SIG-M5 treated with dmso at 0.1 percent for 504 hours (cell line): ENCODE data around the gene MORN1.
A peak's percentile ranks its signal among the peaks of the same experiment; 100 is the strongest.

Experiments
- DNase-seq: peaks from one replicate; lab custom pipeline; 2025; ENCODE audit not compliant: unreplicated experiment; lab: John Stamatoyannopoulos, UW

The MORN1 gene

DNA sequence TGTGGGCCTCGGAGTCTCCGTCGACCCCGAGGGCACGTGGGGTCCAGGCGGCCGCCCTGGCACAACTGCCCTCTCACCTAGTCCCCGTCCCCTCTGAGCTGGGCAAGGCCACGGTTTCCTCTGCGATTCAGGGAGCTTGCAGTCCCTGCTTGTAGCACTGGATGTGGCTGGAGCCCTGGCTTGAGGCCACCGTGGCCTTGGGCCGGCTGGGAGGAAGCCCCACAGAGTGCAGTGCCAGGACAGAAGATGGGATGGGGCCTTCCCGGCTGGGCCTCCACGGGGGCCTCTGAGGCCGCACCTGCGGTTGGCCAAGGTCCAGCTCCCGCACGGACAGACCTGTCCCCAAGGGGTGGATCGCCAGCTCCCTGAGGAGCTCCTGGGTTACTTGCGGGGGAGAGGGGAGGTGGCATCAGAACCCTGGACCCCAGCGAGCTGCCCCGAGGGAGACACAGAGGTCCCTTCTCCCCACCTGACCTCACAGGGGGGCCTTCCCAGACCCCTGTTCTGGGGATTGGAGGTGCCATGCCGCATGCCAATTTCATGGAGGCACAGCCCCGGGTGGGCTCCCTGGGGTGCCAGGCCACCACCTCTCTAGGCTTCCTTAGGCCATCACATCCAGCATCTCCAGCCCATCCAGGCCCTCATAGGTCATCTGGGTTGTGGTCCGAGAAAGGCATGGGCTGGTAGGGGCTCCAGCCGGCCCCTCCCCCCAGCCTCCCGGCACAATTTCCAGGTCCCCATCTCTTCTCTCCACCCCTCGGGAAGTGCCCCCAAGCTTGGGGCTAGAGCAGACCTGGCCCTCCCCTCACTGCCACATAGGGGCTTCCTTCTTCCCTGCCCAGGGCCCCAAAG lies 80.8 kb downstream of the MORN1 start:
- no peak for DNase-seq

GRCh38 chr1:2308844-2309243 lies 82.5 kb downstream of the MORN1 start:
- no peak for DNase-seq

GRCh38 chr1:2307972-2308371 lies 83.4 kb downstream of the MORN1 start:
- DNase-seq: no peak

- no peak for DNase-seq
Measured at GRCh38 chr1:2307064-2307605, 84.2 kb downstream of the MORN1 start.

GRCh38 chr1:2306151-2306978 lies 85.0 kb downstream of the MORN1 start:
- no peak for DNase-seq

DNA sequence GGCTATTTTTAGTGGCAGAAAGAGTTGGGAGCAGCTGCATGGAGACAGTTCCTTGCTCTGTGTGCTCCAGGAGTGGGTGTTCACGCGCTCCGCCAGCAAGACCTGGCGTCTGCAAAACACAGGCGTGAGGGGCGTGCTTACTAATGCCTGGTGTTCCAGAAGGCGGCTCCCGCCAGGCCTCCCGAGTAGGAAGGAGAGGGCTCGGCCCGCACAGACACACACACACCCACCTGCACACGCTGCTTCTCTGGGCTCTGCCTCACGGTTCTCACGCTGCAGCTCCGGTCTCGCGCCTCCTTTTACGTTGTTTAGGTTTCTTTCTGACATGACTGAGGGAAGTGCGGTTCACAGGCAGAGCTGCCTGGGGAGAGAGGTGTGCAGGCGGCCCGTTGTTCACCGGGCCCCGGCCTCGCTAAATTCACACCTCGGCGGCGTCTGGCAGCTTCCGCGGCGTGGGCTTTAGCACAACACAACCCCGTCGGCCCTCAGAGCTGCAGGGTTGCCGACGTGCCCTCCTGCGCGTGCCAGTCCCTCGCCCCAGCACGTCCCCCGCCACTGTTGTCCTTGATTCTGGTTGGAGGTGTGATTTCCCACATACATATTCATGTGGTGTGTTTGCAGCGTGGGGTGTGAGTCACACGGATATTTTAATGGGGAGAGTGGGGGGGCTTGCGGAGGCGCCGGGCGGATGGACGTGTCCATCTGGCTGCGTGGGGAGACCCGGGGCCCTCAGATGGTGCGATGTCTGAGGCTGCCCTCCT lies 86.3 kb downstream of the MORN1 start:
- DNase-seq: no peak

DNA sequence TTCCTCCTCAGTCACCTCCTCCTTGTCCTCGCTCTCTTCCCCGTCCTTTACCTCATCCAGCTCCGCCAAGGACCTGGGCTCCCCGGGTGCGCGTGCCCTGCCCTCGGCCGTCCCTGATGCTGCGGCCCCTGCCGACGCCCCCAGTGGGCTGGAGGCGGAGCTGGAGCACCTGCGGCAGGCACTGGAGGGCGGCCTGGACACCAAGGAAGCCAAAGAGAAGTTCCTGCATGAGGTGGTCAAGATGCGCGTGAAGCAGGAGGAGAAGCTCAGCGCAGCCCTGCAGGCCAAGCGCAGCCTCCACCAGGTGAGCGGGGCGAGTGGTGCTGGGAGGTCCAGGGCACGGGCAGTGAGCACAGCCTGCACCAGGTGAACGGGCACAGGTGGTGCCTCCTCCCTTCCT lies 87.1 kb downstream of the MORN1 start:
- no peak for DNase-seq

- DNase-seq: no peak
Measured at GRCh38 chr1:2303781-2304180, 87.6 kb downstream of the MORN1 start.

DNA sequence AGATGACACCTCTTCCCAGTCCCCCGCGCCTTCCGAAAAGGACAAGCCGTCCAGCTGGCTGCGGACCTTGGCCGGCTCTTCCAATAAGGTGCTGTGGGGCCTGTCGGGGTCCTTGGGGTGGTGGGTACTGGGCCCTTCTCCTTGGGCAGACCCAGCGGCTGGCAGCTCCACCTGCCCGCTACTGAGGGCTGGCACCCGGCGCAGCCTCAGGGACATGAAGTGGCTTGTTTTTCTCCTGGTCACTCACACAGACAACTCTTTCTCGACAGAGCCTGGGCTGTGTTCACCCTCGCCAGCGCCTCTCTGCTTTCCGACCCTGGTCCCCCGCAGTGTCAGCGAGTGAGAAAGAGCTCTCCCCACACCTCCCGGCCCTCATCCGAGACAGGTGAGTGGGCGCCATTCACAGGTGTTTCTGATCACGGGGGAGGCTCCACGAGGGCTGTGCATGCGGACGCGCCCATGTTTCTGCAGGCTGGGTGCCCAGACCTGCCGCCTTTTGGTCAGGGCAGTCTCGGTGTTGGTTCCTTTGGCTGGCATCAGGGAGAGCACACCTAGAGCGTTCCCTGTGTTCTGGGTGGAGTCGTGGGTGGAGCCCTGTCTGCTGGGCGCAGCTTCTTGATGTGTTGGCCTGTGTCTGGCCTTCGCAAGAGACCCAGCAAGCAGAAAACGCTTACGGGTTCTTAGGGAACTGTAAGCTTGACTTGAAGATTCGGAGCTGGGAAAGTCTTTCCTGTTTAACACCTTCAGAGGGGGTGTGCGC lies 88.2 kb downstream of the MORN1 start:
- no peak for DNase-seq

DNA sequence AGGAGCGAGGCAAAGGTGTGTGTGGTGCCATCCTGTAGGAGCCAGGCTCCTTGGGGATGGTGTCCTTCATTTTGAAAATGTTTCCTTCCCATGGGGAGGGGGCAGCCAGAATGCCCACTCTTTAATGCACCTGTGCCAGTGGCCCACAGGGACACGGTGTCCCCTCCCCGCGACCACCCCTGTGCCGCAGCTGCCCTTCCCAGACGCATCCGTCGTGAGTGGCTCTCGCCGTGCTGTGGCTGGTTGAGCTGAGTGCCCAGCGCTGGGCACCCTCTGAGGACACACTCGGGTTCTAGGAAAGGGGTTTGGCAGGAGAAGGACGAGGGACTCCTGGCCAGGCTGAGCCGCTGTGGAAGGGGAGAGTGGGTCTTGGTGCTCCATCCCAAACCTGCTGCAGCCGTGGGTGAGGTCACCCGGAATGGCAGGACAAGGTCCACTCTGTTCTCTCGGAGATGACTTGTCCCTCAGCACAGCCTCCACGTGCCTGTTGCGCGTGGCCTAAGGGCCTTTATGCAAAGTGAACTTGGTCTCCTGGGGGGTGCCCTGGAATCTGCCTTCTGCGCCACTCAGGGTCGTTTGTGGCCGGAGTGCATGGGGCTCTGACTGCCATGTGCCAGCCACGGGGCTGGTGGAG lies 88.9 kb downstream of the MORN1 start:
- DNase-seq: no peak

- no peak for DNase-seq
Measured at GRCh38 chr1:2301607-2302291, 89.6 kb downstream of the MORN1 start.

GRCh38 chr1:2300851-2301606 lies 90.3 kb downstream of the MORN1 start:
- peak; percentile 92 for DNase-seq

- DNase-seq: peak; percentile 30
Measured at GRCh38 chr1:2300004-2300771, 91.2 kb downstream of the MORN1 start.

DNA sequence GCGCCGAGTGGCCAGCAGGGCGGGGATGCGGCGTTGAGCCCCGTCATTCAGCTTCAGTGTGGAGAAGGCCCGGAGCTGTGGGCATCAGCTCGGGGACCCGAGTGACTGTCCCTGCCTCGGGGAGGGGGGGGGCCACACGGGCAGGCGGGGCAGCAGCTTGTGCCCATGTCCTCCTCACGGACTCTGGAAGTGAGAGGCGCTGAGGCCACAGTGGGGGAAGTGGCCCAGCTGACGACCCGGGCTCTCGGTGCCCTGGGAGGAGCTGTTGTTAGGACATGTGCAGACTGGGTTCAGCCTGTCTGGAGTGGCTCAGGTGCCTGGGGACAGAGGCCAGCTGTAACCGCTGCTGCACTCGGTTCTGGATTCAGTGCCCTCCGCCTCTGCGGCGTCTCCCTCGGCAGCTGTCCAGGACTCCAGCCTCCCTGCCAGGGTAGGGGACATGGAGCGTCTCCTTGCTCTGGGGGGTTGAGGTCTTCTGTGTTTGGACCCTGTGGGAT lies 92.2 kb downstream of the MORN1 start:
- DNase-seq: no peak

DNA sequence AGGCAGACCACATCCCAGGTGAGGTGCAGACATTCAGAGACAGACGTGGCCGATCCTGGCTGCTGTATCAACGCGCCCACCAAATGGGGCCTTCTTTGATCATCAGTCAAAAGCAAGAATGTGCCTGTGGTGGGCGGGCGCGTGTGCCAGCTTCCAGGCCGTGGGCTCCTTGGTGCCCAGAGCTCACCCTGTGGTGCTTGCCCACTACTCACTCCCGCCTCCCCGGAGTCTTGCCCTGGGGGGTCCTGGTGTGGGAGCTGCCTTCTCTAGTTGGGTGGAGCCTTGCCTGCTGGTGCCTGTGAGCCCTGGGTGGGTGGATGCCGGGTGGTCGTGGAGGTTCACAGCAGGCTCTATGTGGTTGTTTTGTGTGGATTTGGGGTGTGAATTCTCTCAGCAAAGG lies 92.7 kb downstream of the MORN1 start:
- DNase-seq: no peak

DNA sequence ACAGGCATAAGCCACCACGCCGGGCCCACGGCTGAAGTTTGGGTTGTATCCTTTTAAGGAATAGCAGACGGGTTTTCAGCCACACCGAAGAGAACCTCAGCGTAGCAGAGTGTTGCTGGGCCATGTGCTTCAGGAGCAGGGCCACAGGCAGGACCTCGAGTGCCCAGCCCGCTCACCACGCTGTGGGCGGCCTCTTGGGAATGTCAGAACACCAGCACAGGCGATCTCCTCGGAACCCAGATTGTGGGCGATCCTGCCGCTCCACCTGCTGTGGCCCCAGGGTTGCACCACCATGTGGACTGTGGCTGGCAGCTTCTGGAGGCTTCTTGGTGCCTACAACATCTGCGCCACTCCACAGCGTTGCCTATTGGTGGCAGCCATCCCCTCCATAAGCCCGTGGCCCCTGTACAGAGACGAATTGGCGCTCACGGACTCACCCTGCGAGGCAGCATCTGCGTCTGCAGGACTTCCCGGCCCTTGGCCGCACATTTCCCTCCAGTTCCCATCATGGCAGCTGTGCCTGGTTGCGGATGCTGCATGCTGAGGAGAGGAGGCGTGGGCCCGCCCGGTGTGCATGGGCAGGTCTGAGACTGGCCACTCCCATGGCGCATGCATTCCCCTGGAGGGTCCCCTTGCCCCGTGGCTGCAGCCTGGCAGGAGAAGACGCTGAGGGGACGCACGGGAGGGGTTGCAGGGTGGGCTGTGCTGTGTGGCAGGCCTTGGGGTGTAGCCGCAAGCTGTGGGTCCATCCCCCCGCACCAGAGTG lies 93.9 kb downstream of the MORN1 start:
- no peak for DNase-seq

GRCh38 chr1:2296614-2297013 lies 94.7 kb downstream of the MORN1 start:
- no peak for DNase-seq
